GM23338 (cell line): Measurements from ENCODE around the gene SLC26A11. TPM values are rescaled to one million over a fixed set of nuclear protein-coding genes. Genes with fewer than 3 reads are reported as not detected.
"Not testable (repeated sequence)": the region's sequence is repeated elsewhere in the genome, so short reads cannot be mapped to it uniquely, and the experiment has no call there.

Experiments used
- ATAC-seq: fragments of 200-7000 bp; cut with Tn5 transposase; 3 replicates; pipeline ENCODE4 v1.9.1; 2020
- DNase-seq: peaks from one replicate; pipeline ENCODE4 v3.0.0-alpha.2; 2015; ENCODE audit warnings: low spot score
- H2AFZ ChIP-seq: fragments of 200-600 bp; sonication (generic); 2 replicates; pipeline ENCODE4 v1.8.0; 2016; ENCODE audit warnings: antibody characterized with exemption, mild to moderate bottlenecking, moderate library complexity
- H3F3A ChIP-seq: fragments of 200-600 bp; sonication (generic); replicated peaks from 2 replicates; pipeline ENCODE4 v1.8.0; 2017; ENCODE audit warnings: antibody characterized with exemption, mixed run types, low read depth
- H3K27ac ChIP-seq: fragments of 200-600 bp; sonication (generic); 2 replicates; pipeline ENCODE4 v1.6.1; 2016; ENCODE audit warnings: low read depth
- H3K27me3 ChIP-seq: fragments of 200-600 bp; sonication (generic); 2 replicates; pipeline ENCODE4 v1.8.0; 2016; ENCODE audit warnings: mild to moderate bottlenecking, mixed run types, moderate library complexity; ENCODE audit not compliant: insufficient read depth
- H3K36me3 ChIP-seq: fragments of 200-600 bp; sonication (generic); 2 replicates; pipeline ENCODE4 v1.8.0; 2016; ENCODE audit warnings: mild to moderate bottlenecking; ENCODE audit not compliant: insufficient read depth
- H3K4me1 ChIP-seq: fragments of 200-600 bp; sonication (generic); 2 replicates; pipeline ENCODE4 v1.8.0; 2016; ENCODE audit warnings: mild to moderate bottlenecking, moderate library complexity; ENCODE audit not compliant: insufficient read depth
- H3K4me2 ChIP-seq: fragments of 200-600 bp; sonication (generic); 2 replicates; pipeline ENCODE4 v1.7.1; 2017; ENCODE audit warnings: mixed run types
- H3K4me3 ChIP-seq: fragments of 200-600 bp; sonication (generic); 2 replicates; pipeline ENCODE4 v1.6.1; 2016; ENCODE audit warnings: mixed run types
- H3K79me2 ChIP-seq: fragments of 200-600 bp; sonication (generic); replicated peaks from 2 replicates; pipeline ENCODE4 v1.8.0; 2017; ENCODE audit warnings: mild to moderate bottlenecking; ENCODE audit not compliant: insufficient read depth
- H3K9me2 ChIP-seq: fragments of 200-600 bp; sonication (generic); 2 replicates; pipeline ENCODE4 v1.8.0; 2017; ENCODE audit not compliant: insufficient read depth
- H4K20me1 ChIP-seq: fragments of 200-600 bp; sonication (generic); replicated peaks from 2 replicates; pipeline ENCODE4 v1.8.0; 2017; ENCODE audit warnings: mild to moderate bottlenecking; ENCODE audit not compliant: insufficient read depth
- H3K27ac Mint-ChIP-seq: 2 replicates; pipeline ENCODE4 v1.8.0; 2020; ENCODE audit warnings: inconsistent platforms, mild to moderate bottlenecking, moderate library complexity, mixed read lengths
- H3K27me3 Mint-ChIP-seq: 3 replicates; pipeline ENCODE4 v1.8.0; 2022; ENCODE audit warnings: low read depth, mild to moderate bottlenecking, moderate library complexity, mixed read lengths, inconsistent platforms; ENCODE audit not compliant: insufficient read depth, poor library complexity
- H3K36me3 Mint-ChIP-seq: 3 replicates; pipeline ENCODE4 v1.8.0; 2021; ENCODE audit warnings: low read depth, mild to moderate bottlenecking, inconsistent platforms, moderate library complexity, mixed read lengths
- H3K4me1 Mint-ChIP-seq: 3 replicates; pipeline ENCODE4 v1.8.0; 2020; ENCODE audit warnings: mild to moderate bottlenecking, inconsistent platforms, mixed read lengths
- H3K4me3 Mint-ChIP-seq: 3 replicates; pipeline ENCODE4 v1.8.0; 2021; ENCODE audit warnings: moderate library complexity, mild to moderate bottlenecking, inconsistent platforms, mixed read lengths
- H3K9me3 Mint-ChIP-seq: 3 replicates; pipeline ENCODE4 v1.8.0; 2020; ENCODE audit warnings: moderate library complexity, mild to moderate bottlenecking, inconsistent platforms, mixed read lengths
- CREB1 ChIP-seq: fragments of 250-450 bp; sonication (Bioruptor Pico); IDR thresholded peaks from 2 replicates; pipeline ENCODE4 v1.5.0; 2020; ENCODE audit warnings: low read depth, mild to moderate bottlenecking, moderate library complexity
- EZH2phosphoT487 ChIP-seq: fragments of 200-600 bp; sonication (generic); IDR thresholded peaks from one replicate; pipeline ENCODE4 v1.8.1; 2018; ENCODE audit warnings: antibody characterized with exemption; ENCODE audit not compliant: unreplicated experiment
- STAT1 ChIP-seq: IDR thresholded peaks from one replicate; pipeline ENCODE4 v1.6.1; 2016; ENCODE audit warnings: antibody characterized with exemption; ENCODE audit not compliant: unreplicated experiment
- ZNF331 ChIP-seq: fragments of 250-450 bp; sonication (Bioruptor Pico); IDR thresholded peaks from 2 replicates; pipeline ENCODE4 v1.5.0; 2020; ENCODE audit warnings: low read depth, mild to moderate bottlenecking, moderate library complexity
- ZNF462 ChIP-seq: fragments of 250-450 bp; sonication (Bioruptor Pico); IDR thresholded peaks from 2 replicates; pipeline ENCODE4 v1.5.0; 2020; ENCODE audit warnings: mild to moderate bottlenecking, moderate library complexity
- polyA plus RNA-seq: library from polyadenylated mRNA; unstranded; fragments of >200 nt; fragmentation: Nextera tagmentation; extraction: Ambion mirVana; gene quantifications from 2 replicates; pipeline ENCODE4 v1.2.1, GENCODE V29; 2016
- total RNA-seq: library from RNA; depleted of rRNA; stranded (reverse); fragments of >200 nt; shearing (Covaris generic); gene quantifications from 2 replicates; pipeline ENCODE4 v1.2.3, GENCODE V29; 2014
- TF ChIP-seq, protein P1 (sequence below): IDR thresholded peaks from one replicate; pipeline ENCODE4 v1.6.1; 2018; ENCODE audit warnings: antibody characterized with exemption; ENCODE audit not compliant: unreplicated experiment
- TF ChIP-seq, protein P2 (sequence below): IDR thresholded peaks from 2 replicates; pipeline ENCODE4 v1.6.1; 2016; ENCODE audit warnings: antibody characterized with exemption
- TF ChIP-seq, protein P3 (sequence below), 2 experiments: fragments of 200-600 bp in 1 of 2; sonication (generic) in 1 of 2; conservative IDR thresholded peaks; 2 replicates each; pipeline versions ENCODE4 v1.5.1 to v1.6.1; 2016 to 2017; ENCODE audit warnings: antibody characterized with exemption in 2 of 2, low read depth in 2 of 2, mild to moderate bottlenecking in 2 of 2, moderate library complexity in 1 of 2

SLC26A11 gene
- total and polyA plus RNA-seq, 2 experiments from 2014 or later = 10.9 to 23.0 TPM

- Mint-ChIP-seq H3K27me3 (peaks cover 28% of the 10 kb centered on the region), H3K4me1 (peaks cover 48% of the 10 kb centered on the region), H3K27ac (peak overlapping the region; percentile 88)
- H2AFZ ChIP-seq, ATAC-seq, H3K79me2 ChIP-seq, H3K9me2 ChIP-seq, H3K4me3 Mint-ChIP-seq, H4K20me1 ChIP-seq, H3K4me3 ChIP-seq, DNase-seq, H3K36me3 Mint-ChIP-seq, H3K36me3 ChIP-seq, H3K27me3 ChIP-seq, H3K9me3 Mint-ChIP-seq: not testable (repeated sequence)
- Histone ChIP-seq H3K27ac (peak overlapping the region; percentile 89), H3K4me1 (peaks cover 38% of the 10 kb centered on the region), H3K4me2 (peak overlapping the region; percentile 60; the same call in 1 of the 2 replicates), H3F3A (peaks cover 36% of the 10 kb centered on the region)
These were observed 38.1 kb downstream of the SLC26A11 start for GRCh38 chr17:80258296-80258695.

DNA sequence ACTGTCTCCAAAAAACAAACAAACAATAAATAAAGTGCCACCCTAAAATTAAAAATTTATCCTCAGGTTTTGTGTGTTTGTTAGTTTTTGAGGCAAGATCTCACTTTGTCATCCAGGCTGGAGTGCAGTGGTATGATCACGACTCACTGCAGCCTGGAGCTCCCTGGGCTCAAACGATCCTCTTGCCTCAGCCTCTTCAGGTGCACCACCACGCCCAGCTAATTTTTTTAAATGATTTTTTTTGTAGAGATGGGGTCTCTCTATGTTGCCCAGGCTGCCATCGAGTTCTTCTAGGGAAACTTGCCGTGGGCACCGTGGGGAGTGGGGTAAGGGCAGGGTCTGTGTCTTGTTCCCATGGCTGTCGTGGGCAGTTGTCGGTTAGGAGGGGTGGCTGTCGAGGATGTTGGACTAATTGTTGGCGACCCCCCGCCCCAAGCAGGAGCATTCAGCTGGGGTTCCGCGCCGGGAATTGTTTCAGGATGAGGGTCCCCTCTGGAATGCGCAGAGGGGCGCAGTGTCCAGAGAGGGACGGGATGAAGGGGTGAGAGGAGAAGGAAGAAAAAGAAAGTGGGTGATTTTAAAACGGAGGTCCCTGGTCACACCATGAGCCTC lies 39.3 kb downstream of the SLC26A11 start:
- H3K4me2 ChIP-seq = peak overlapping the region; percentile 74
- peaks cover 56% of the 10 kb centered on the region for H3K4me1 Mint-ChIP-seq
- H3K27ac Mint-ChIP-seq = peak overlapping the region; percentile 95
- TF ChIP-seq ZNF462 (CRISPR knock-in tag) (no peak), STAT1 (no peak), ZNF331 (CRISPR knock-in tag) (no peak), EZH2phosphoT487 (no peak), CREB1 (CRISPR knock-in tag) (no peak)
- TF ChIP-seq, protein P1, sequence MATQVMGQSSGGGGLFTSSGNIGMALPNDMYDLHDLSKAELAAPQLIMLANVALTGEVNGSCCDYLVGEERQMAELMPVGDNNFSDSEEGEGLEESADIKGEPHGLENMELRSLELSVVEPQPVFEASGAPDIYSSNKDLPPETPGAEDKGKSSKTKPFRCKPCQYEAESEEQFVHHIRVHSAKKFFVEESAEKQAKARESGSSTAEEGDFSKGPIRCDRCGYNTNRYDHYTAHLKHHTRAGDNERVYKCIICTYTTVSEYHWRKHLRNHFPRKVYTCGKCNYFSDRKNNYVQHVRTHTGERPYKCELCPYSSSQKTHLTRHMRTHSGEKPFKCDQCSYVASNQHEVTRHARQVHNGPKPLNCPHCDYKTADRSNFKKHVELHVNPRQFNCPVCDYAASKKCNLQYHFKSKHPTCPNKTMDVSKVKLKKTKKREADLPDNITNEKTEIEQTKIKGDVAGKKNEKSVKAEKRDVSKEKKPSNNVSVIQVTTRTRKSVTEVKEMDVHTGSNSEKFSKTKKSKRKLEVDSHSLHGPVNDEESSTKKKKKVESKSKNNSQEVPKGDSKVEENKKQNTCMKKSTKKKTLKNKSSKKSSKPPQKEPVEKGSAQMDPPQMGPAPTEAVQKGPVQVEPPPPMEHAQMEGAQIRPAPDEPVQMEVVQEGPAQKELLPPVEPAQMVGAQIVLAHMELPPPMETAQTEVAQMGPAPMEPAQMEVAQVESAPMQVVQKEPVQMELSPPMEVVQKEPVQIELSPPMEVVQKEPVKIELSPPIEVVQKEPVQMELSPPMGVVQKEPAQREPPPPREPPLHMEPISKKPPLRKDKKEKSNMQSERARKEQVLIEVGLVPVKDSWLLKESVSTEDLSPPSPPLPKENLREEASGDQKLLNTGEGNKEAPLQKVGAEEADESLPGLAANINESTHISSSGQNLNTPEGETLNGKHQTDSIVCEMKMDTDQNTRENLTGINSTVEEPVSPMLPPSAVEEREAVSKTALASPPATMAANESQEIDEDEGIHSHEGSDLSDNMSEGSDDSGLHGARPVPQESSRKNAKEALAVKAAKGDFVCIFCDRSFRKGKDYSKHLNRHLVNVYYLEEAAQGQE = no peak
- TF ChIP-seq, protein P2, sequence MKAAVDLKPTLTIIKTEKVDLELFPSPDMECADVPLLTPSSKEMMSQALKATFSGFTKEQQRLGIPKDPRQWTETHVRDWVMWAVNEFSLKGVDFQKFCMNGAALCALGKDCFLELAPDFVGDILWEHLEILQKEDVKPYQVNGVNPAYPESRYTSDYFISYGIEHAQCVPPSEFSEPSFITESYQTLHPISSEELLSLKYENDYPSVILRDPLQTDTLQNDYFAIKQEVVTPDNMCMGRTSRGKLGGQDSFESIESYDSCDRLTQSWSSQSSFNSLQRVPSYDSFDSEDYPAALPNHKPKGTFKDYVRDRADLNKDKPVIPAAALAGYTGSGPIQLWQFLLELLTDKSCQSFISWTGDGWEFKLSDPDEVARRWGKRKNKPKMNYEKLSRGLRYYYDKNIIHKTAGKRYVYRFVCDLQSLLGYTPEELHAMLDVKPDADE = no peak
- TF ChIP-seq, protein P3, sequence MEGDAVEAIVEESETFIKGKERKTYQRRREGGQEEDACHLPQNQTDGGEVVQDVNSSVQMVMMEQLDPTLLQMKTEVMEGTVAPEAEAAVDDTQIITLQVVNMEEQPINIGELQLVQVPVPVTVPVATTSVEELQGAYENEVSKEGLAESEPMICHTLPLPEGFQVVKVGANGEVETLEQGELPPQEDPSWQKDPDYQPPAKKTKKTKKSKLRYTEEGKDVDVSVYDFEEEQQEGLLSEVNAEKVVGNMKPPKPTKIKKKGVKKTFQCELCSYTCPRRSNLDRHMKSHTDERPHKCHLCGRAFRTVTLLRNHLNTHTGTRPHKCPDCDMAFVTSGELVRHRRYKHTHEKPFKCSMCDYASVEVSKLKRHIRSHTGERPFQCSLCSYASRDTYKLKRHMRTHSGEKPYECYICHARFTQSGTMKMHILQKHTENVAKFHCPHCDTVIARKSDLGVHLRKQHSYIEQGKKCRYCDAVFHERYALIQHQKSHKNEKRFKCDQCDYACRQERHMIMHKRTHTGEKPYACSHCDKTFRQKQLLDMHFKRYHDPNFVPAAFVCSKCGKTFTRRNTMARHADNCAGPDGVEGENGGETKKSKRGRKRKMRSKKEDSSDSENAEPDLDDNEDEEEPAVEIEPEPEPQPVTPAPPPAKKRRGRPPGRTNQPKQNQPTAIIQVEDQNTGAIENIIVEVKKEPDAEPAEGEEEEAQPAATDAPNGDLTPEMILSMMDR (conservative IDR thresholded peaks at IDR 0.05; ENCODE audit: low read depth in 2 of 2) = no peak

More for the DNA sequence above, 39.3 kb downstream of the SLC26A11 start:
- DNase-seq = no peak
- Histone ChIP-seq H2AFZ (no peak overlapping the region), H3K79me2 (0 out of 2 replicates have a peak, but pooled peaks cover 3% of the 10 kb centered on the region), H3K4me3 (peak overlapping the region; percentile 55), H3K9me2 (no peaks in the 10 kb centered on the region), H3F3A (peaks cover 36% of the 10 kb centered on the region), H4K20me1 (no peaks in the 10 kb centered on the region), H3K4me1 (peaks cover 44% of the 10 kb centered on the region), H3K27ac (peak overlapping the region; percentile 74; the same call in 1 of the 2 replicates), H3K27me3 (no peaks in the 10 kb centered on the region), H3K36me3 (no peaks in the 10 kb centered on the region)
- no peak for ATAC-seq
- Mint-ChIP-seq H3K9me3 (no peaks in the 10 kb centered on the region; the same call in 2 of the 3 replicates), H3K27me3 (peaks cover 30% of the 10 kb centered on the region), H3K4me3 (peak overlapping the region; percentile 76), H3K36me3 (peaks cover 7% of the 10 kb centered on the region)
